GM19240 (cell line): ENCODE data around the gene MYH11.
"Not testable (repeated sequence)": the region's sequence is repeated elsewhere in the genome, so short reads cannot be mapped to it uniquely, and the experiment has no call there.

Experiments
- DNase-seq: peaks from one replicate; pipeline ENCODE4 v3.0.0; 2011; ENCODE audit warnings: low spot score; ENCODE audit not compliant: insufficient read length

The MYH11 gene

DNA sequence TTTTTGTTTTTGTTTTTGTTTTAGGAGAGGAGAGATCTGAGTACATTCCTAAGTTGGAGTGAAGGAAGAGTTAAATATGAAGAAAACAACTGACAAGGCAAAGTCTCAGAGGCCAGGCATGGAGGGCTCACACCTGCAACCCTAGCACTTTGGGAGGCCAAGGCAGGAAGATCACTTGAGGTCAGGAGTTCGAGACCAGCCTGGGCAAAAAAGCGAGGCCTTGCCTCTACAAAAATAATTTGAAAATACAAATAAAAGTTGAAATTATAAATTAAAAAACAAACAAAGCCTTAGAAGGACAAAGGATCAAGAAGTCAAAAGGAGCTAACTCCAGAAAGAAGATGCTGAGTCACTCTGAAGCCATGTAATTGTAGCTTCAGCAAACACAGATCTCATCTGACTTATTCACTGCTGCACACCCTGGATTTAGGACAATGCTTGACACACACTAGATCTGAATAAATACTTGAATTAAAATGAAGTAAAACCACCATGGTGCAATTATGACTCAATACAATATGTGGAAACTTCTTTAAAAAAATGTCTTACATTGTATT lies 22.5 kb upstream of the MYH11 start:
- DNase-seq, result no peak

DNA sequence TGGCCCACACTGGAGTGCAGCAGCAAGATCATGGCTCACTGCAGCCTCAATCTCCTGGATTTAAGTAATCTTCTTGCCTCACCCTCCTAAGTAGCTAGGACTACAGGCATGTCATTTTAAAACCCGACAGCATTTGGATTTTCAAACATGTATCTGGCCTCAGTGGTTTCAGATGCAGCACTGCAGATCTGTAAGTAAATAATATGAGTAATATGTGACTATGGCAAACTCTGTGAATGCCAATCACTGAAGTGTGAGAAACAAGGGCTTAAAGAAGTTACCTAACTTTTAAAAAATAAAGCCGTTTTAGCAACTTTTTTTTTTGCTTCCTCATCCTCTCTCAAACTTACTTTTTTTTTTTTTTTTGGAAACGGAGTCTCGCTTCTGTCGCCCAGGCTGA lies 19.7 kb upstream of the MYH11 start:
- DNase-seq, result no peak

DNA sequence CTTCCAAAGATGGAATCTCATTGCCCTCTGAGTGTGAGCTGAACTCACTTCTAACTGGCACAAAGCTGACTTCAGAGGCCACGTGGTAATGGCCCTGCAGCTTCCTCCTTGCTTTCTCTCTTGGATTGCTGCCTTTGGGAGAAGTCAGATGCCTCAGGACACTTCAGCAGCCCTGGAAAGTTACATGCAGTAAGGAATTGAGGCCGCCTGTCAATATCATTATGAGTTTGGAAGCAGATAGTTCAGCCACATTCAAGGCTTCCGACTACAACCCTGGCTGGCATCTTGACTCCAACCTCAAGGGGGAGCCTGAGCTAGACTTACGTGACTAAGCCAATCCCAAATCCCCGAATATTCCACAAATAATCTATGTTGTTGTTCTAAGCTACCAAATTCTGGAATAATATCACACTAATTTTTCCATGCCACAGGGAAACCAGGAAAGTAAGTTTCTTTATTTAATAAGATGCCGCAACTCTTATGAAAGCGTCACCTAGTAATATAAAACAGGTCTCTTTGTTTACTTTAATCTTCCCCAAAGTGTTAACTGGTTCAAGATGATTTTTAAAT lies 18.0 kb upstream of the MYH11 start:
- DNase-seq, result no peak

DNA sequence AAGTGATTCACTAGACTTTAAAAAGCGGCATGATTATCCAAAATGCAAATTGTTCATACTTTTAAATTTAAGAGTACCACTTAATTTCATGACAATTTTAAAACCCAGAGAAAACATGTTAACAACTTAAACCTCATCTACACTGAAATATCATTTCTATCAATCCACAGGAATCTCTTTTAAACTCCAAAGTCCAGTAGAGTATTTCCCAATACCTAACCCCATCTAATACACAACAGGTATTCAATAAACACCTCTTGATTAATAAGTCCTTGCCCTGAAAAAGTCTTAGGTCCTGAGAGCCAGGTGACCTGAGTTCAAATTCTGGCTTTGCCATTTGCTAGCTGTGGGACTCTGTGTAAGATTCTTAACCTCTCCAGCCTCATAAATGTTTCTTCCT lies 16.9 kb upstream of the MYH11 start:
- no peak for DNase-seq

DNA sequence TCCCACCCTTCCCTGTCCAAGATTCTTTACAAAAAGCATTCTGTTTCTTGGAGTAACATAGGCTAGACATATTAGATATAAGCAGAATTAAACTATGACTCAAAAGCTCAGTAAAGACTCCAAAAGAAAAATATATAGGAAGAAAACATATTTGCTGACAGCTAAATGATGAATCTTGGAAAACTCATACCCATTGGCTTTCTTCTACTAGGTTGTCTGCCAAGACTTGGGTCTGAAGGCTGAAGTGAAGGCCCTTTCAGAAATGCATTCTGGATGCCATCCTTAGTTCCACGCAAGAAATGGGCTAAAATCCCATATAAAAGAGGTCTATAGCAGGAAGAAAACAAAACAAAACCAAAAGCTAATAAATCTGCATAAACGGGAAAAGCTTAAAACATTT lies 16.5 kb upstream of the MYH11 start:
- DNase-seq, result no peak

DNA sequence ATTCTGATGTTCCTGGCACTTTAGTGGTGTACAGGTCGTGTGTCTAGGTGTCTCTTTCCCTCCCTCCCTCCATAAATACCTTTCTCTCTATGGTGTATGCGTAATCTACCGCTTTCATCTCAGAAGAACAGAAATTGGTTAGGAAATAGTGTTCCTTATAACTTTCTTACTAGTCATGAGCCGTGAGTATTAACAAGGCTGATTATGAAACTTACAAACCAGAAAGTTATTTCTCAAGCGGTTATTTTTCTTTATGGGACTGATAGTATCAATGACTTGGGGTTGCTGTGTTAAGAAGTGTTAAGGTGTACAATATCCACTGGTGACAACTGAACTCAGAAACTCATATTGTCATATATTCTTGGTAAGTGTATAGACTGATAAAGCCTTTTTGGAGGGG lies 13.2 kb upstream of the MYH11 start:
- DNase-seq, result no peak

DNA sequence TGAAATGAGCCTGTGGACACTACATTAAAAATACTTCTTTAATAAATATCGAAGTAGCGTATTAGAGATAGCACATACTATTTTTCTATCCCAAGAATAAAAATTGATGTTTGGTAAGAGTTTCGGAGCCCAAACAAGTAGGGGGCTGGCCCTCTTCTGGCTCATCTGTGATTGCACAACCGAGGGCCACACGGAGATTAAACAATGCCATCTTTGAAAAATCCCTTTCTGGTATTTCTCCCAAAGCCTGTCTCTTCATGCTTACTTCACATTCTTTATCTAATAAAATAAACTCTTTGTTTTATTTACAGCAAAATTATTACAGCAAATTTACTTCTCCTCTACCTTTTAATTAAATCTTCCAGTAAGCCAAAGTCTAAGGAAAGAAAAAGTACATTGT lies 9.6 kb upstream of the MYH11 start:
- DNase-seq, result no peak

DNA sequence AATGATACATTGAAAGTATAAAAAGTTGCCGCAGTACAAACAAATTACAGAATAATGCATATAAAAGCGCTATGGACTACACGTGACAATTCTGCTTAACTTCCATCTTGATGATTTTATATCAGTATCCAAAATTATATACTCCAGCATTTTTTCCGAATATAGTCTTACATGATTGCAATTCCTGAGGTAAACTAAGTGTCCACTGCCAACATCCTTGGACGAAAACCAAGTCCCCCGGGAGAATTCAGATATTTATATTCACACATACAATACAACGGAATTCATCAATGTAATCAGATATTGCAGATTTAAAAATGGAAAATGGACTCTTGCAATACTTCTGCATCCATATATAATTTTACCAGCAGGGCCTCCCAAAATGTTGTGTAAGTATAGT lies 8.9 kb upstream of the MYH11 start:
- DNase-seq, result no peak

DNA sequence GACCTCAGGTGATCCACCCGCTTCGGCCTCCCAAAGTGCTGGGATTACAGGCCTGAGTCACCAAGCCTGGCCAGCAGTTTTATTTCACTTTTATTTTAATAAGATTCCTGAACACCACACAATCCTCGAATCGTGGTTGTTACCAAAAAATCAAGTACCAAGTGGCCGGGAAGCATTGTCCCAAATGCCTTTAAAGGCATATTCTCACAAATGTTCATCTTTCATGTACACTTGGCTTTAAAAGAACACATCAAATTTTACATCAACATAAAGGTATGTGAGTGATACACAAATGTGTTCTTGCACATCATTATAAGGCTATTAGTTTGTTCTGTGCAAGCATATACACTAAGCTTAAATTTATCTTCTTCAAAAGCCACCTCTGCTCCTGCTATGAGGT lies 8.1 kb upstream of the MYH11 start:
- no peak for DNase-seq

DNA sequence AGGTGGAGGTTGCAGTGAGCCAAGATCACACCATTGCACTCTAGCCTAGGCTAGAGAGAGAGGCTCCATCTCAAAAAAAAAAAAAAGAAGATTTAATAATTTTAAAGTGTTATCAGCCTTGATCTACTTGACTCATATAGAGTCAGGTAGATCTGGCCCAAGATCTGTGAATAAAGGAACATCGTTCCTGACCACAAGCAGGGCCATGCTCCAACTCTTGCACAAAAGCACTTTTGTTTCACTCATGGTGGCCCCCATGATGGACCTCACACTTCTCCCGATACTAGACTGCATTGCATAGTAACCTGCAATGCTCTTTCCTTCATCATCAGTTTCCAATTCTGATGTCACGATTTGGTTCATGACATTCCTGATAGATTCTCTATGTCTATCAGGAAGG lies 5.2 kb upstream of the MYH11 start:
- DNase-seq, result no peak

DNA sequence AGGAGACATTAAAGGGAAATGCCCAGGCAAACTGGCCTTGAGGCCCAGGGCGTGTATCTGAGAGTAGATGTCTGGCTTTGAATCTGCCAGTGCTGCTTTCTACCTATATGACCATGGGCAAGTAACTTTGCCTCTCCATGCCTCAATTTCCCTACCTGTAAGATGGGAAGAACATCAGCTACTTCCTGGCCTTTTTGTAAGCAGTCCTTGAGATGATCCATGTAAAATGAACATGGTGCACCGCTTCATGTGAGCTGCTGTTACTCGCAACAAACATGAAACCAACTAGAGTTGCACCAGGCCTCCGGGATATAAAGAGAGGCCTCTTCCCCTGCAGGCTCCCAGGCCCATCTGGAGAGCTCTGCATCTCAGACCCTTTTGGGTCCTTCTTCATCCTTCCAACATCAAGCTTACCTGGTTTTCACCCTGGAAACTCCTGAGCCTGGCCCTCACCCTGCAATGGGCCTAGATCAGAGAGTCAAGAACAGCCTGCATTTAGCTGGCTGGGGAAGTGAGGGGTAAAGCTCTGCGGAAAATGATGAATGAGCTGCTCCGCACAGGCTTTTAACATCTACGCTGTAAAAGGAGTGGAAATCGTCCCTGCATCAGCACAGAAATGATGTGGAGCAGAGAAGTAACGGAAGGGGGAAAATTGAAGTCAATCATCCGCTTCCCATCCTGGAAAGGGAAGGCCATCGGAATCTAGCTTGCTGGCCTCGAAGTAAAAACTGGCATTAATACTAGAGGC lies 2.3 kb upstream of the MYH11 start:
- DNase-seq, result no peak

DNA sequence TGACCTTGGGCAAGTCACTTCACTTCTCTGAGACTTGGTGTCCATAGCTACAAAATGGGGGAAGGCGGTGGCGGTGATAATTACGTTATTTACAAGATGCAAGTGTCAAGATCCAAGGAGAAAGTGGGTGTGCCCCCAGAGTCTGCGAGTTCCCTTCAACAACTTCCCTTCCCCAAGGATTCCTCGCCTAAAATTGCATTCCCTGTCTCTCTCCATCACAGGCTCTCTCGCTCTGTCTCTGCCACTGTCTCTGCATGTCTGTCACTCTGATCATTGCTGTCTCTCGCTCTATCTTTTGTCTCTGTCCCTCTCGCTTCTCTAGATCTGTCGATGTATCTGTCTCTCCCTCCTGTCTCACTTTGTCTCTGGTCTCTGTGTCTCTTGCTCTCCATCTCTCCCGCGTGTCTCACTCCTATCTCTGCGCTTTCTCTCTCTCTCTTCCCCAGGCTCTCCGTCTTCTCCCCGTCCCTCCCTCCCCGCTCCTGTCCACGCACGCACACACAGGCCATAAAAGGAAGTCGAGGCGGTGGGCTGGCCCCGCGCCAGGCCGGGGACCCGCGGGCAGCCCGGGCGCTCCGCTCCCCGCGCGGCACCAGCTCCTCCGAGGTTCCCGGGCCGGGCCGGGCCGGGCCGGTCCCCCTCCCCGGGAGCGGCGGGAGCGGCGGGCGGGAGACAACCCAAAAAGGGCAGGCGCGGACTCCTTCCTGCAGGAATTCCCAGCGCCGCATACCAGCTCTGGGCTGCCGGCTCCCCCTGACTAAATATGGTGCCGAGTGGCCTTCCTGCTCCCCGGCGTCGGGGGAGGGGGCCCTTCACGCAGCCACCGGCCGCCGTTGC lies 1.1 kb upstream of the MYH11 start:
- no peak for DNase-seq

DNA sequence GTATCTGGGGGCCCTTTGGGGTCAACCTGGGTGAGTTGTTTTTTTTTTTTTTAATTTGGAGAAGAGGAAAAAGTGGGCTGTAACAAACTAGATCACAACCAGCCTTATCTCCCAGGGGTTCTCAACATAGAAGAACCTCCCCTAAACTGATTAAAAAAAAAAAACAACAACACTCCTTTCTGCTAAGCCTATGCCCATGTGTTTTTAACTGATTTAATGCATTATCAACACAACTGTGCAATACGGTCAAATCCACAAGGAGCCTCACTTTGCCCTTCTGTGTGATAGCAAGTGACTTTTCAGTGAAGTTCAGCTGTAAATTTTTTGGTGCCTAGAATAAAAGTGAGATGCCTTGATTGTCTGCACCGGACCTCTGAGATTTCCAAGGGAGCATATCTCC lies 646 bp downstream of the MYH11 start:
- DNase-seq, result no peak

DNA sequence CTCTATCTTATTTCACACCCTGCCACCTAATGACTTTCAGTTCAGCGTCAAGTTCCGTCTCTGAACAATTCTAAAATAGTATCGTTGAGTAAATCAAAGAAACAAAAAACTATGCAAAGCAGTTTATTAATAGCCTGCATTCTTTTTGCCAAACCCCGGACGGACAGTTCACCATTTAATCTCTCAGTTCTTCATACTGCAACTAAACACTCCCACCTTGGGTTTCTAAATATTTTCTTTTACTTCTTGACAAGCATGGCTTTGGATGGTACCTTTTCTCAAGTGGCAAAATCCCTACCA lies 1.2 kb downstream of the MYH11 start:
- DNase-seq, result peak; percentile 68

DNA sequence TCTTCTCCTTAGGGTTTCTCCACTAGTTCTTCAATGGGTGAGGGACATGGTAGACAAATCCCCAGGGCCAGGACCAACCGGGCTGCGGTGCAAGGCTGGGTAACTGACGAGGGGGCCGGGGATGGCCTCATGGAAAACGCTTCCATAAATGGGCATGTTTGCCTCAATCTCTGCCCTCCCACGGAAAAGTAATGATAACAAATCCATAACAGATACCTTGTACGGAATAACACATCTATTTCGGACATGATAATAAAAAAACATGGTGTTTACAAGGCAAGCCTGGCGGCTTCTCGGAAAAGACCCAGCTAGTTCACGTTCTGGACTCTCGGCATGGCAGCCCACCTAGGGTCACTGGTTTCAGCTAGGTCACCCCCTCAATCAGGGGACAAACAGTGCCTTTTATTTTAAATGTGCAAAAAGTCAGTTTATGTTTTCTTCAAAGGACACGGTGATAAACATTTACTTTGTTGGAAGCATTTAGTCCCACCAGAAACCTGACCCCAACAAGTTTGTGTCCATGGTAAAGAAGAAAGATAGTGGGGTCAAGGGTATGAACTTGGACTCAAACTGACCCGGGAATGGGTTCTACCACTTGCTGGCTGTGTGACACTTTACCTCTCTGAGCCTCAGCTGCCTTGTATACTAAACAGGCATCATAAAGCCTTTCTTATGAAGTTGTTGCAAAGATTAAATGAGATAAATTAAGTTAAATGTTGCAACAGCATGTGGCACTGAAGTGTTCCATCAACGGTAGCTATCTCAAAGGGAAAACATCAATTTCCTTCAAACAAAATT lies 1.7 kb downstream of the MYH11 start:
- DNase-seq, result no peak

DNA sequence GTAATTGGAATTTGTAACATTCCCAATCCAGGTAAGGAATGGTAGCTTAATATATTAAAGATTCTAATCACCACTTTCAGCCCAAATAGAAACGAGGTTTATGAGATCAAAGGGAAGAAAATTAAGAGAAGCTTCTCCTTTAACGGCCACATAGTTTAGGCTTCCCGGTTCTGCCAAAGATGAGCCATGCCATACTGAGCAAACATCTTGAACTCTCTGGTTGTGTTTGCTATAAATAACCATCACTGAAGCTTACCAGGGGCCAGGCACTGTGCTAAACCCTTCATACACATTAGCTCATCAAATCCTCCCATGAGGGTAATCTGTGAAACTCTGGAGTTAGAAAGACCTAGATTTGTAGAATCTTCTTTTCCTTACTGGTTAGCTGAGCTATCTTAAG lies 2.8 kb downstream of the MYH11 start:
- DNase-seq, result no peak

DNA sequence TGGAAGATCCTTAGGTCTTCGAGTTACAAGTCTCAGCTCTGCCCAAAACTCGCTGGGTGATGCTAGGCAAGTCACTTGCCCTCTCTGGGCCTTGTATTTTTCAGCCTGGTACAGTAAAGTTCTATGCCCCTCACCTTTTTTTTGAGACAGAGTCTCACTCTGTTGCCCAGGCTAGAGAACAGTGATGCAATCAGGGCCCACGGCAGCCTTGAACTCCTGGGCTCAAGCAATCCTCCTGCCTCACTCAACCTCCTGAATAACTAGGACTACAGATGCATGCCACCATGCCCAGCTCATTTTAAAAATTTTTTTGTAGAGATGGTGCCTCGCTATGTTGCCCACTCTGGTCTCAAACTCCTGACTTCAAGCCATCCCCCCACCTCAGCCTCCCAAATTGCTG lies 3.8 kb downstream of the MYH11 start:
- no peak for DNase-seq

DNA sequence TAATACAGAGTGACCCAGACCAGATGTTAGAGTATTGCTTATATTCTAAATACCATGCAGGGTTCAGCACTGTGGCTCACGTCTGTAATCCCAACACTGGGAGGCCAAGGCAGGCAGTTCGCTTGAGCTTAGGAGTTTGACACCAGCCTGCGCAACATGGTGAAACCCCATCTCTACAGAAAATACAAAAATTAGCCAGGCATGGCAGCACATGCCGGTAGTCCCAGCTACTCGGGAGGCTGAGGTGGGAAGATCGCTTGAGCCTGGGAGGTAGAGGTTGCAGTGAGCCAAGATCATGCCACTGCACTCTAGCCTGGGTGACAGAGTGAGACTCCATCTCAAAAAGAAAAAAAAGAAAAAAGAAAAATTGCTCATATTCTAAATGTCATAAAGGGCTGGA lies 6.3 kb downstream of the MYH11 start:
- DNase-seq, result not testable (repeated sequence)

DNA sequence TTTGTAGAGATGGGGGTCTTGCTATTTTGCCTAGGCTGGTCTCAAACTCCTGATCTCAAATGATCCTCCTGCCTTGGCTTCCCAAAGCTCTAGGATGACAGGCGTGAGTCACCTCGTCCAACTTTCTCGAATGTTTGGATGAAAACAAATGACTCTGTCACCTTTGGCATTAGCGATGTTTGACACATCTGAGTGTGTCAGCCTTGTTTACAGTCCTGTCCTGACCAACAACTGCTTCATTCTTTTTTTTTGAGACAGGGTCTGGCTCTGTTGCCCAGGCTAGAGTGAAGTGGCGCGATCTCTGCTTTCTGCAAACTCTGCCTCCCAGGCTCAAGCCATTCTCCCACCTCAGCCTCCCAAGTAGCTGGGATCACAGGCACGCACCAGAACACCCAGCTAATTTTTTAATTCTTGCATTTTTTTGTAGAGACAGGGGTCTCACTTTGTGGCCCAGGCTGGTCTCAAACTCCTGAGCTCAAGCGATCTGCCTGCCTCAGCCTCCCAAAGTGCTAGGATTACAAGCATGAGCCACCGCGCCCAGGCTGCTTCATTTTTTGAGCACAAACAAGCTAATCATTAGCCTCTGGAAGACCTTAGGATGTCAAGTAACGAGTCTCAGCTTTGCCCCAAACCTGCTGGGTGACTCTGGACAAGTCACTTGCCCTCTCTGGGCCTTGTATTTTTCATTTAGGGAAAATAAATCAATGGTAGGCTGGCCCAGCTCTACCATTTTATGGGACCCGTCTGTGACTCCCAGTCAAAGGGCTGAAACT lies 7.4 kb downstream of the MYH11 start:
- DNase-seq, result no peak

DNA sequence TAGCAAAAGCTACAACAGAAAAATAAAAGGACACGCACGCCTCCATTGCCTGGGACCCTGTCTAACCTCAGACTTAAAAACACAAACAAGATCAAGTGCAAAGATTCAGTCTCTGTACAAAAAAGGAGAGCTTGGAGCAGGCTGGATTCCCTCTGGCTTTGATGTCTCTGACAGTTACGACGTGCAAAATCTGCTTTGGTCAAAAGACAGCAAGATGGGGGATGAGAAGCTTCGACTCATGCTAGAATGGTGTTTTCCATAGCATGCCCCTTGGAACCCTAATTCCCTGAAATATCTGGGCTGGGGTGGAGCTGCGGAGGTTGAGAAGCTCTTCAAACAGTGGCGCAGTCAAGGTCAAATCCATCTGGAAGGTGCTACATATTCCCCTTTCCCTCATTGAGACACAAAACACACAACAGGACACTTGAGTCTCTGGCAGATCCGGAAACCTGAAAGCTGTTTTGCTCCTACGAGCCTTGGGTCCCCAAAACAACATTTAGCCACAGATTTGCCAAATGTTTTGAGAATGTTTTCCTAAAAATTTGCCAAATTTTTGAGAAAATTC lies 9.1 kb downstream of the MYH11 start:
- DNase-seq, result no peak

DNA sequence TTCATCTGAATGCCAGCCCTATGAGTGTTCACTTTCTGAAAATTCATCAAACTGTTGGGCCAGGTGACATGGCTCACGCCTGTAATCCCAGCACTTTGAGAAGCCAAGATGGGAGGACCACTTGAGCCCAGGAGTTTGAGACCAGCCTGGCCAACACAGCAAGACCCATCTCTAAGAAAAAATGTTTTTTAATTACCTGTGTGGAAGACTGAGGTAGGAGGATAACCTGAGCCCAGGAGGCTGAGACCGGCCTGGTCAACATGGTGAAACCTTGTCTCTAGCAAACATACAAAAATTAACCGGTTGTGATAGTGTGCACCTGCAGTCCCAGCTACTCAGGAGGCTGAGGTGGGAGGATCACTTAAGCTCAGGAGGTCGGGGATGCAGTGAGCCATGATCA lies 10.3 kb downstream of the MYH11 start:
- DNase-seq, result no peak
